Measurements from ENCODE around the gene FBXL12.
A peak's percentile ranks its signal among the peaks of the same experiment; 100 is the strongest.

The FBXL12 gene

GRCh38 chr19:9827289-9828238 lies 8.7 kb upstream of the FBXL12 start, which contains the start of gene UBL5 (continued):
- TF ChIP-seq ZNF558 (tag by site-specific recombination; IDR thresholded peaks at IDR 0.05) (no peak), SETDB1 (IDR thresholded peaks at IDR 0.05; ENCODE audit: insufficient read length, low read length) (no peak), SP3 (tag by site-specific recombination; IDR thresholded peaks at IDR 0.05) (peak; percentile 96), HOXA7 (CRISPR knock-in tag; IDR thresholded peaks at IDR 0.05; ENCODE audit: borderline replicate concordance) (no peak), INSM2 (tag by site-specific recombination; IDR thresholded peaks at IDR 0.05) (no peak), ZNF792 (tag by site-specific recombination; IDR thresholded peaks at IDR 0.05) (no peak), KLF1 (tag by site-specific recombination; IDR thresholded peaks at IDR 0.05) (peak; percentile 81), ZNF639 (tag by site-specific recombination; IDR thresholded peaks at IDR 0.05) (no peak), ZBTB7A (tag by site-specific recombination; IDR thresholded peaks at IDR 0.05; ENCODE audit: low read depth) (no peak), ZNF311 (tag by site-specific recombination; IDR thresholded peaks at IDR 0.05; ENCODE audit: borderline replicate concordance) (no peak), KLF8 (tag by site-specific recombination; IDR thresholded peaks at IDR 0.05) (peak; percentile 84; the same call in 1 of the 2 replicates), ZNF645 (tag by site-specific recombination; IDR thresholded peaks at IDR 0.05) (no peak), ZNF449 (tag by site-specific recombination; IDR thresholded peaks at IDR 0.05) (no peak), ZNF26 (tag by site-specific recombination; IDR thresholded peaks at IDR 0.05) (no peak), ZBTB20 (tag by site-specific recombination; IDR thresholded peaks at IDR 0.05) (peak; percentile 100), ZNF155 (tag by site-specific recombination; IDR thresholded peaks at IDR 0.05) (no peak), ZFHX2 (tag by site-specific recombination; conservative IDR thresholded peaks at IDR 0.05) (no peak), ZNF175 (tag by site-specific recombination; IDR thresholded peaks at IDR 0.05) (no peak), ZNF560 (tag by site-specific recombination; IDR thresholded peaks at IDR 0.05; ENCODE audit: borderline replicate concordance) (no peak), ZNF677 (tag by site-specific recombination; IDR thresholded peaks at IDR 0.05) (no peak), PRDM10 (tag by site-specific recombination; IDR thresholded peaks at IDR 0.05) (no peak), ZNF138 (tag by site-specific recombination; IDR thresholded peaks at IDR 0.05; ENCODE audit: borderline replicate concordance) (no peak), ZNF513 (tag by site-specific recombination; IDR thresholded peaks at IDR 0.05) (no peak), ZNF555 (tag by site-specific recombination; conservative IDR thresholded peaks at IDR 0.05) (no peak), ZNF629 (tag by site-specific recombination; IDR thresholded peaks at IDR 0.05) (peak; percentile 21; the same call in 1 of the 2 replicates), ZNF621 (tag by site-specific recombination; IDR thresholded peaks at IDR 0.05) (no peak), ZNF600 (tag by site-specific recombination; IDR thresholded peaks at IDR 0.05) (no peak)
